HepG2 (cell line): ENCODE measurements around the gene CNTD1. TPM values are rescaled to one million over a fixed set of nuclear protein-coding genes. Genes with fewer than 3 reads are reported as not detected.

Experiments
- ATAC-seq: fragments of 200-7000 bp; cut with Tn5 transposase; 3 replicates; pipeline ENCODE4 v1.9.1; 2020; ENCODE audit warnings: mild to moderate bottlenecking, moderate library complexity
- BruUV-seq: library from RNA; stranded (reverse); fragments of 400-500 nt; replicated peaks from 2 replicates; lab custom pipeline; 2021; lab: Mats Ljungman, UMichigan
- CTCF ChIA-PET: fragments of 300-600 bp; formaldehyde crosslinking; extraction: SDS; loops from one replicate; lab custom pipeline; 2021; ENCODE audit warnings: low total read pairs, inconsistent platforms, low intra/inter-chr PET ratio; lab: Yijun Ruan, JAX
- POLR2A ChIA-PET: fragments of 350-600 bp; sonication (Branson Sonifier 250); formaldehyde crosslinking; loops from one replicate; lab custom pipeline; 2020; ENCODE audit warnings: antibody characterized with exemption, inconsistent platforms; lab: Yijun Ruan, JAX
- DNase-seq: peaks from one replicate; pipeline ENCODE4 v3.0.0-alpha.2; 2015; ENCODE audit warnings: low spot score
- FAIRE-seq: peaks from 3 replicates; lab custom pipeline; 2011; peaks lifted over from hg19 to GRCh38; lab: Jason Lieb, UNC
- H2AFZ ChIP-seq: one replicate; pipeline ENCODE4 v1.6.1; 2011; ENCODE audit warnings: low read length, inconsistent platforms
- H3K27ac ChIP-seq: fragments of 300-600 bp; 3 replicates; pipeline ENCODE4 v1.8.0; 2011; ENCODE audit warnings: mixed run types, mild to moderate bottlenecking, mixed read lengths, low read length, inconsistent platforms; ENCODE audit not compliant: insufficient read depth; ENCODE audit errors: extremely low read length
- H3K27me3 ChIP-seq, 2 experiments: fragments of 200-600 bp in 1 of 2; 2 replicates in 1 of 2; 3 replicates in 1 of 2; pipeline versions ENCODE4 v1.6.0 to v1.8.0; 2011; ENCODE audit warnings: low read length in 2 of 2, mild to moderate bottlenecking in 2 of 2, moderate library complexity in 2 of 2, inconsistent platforms in 1 of 2; ENCODE audit not compliant: insufficient read depth in 2 of 2, control insufficient read depth in 1 of 2
- H3K36me3 ChIP-seq, 2 experiments: fragments of 200-600 bp in 1 of 2; replicated peaks in 1 of 2; 2 replicates in 1 of 2; 3 replicates in 1 of 2; pipeline versions ENCODE4 v1.5.1 to v1.8.0; 2011; ENCODE audit warnings: low read length in 2 of 2, inconsistent platforms in 1 of 2; ENCODE audit not compliant: insufficient read depth in 2 of 2, control insufficient read depth in 1 of 2
- H3K4me1 ChIP-seq: 2 replicates; pipeline ENCODE4 v1.5.1; 2012; ENCODE audit warnings: low read length, inconsistent platforms; ENCODE audit not compliant: insufficient read depth
- H3K4me2 ChIP-seq: 2 replicates; pipeline ENCODE4 v1.6.0; 2011; ENCODE audit warnings: low read depth, low read length, inconsistent platforms
- H3K4me3 ChIP-seq, 3 experiments: fragments of 200-600 bp in 1 of 3; sonication (generic), shearing (Covaris generic) in 1 of 3; replicated peaks in 1 of 3; 2 replicates each; pipeline ENCODE4 v1.5.1; 2011 to 2016; ENCODE audit warnings: low read length in 3 of 3, inconsistent platforms in 2 of 3, low read depth in 2 of 3, mild to moderate bottlenecking in 2 of 3, control low read depth in 1 of 3, mixed read lengths in 1 of 3; ENCODE audit not compliant: insufficient read depth in 1 of 3
- H3K79me2 ChIP-seq: one replicate; pipeline ENCODE4 v1.6.1; 2011; ENCODE audit warnings: low read length, inconsistent platforms; ENCODE audit not compliant: insufficient read depth
- H3K9ac ChIP-seq: 2 replicates; pipeline ENCODE4 v1.6.0; 2011; ENCODE audit warnings: mild to moderate bottlenecking, low read depth, low read length, inconsistent platforms; ENCODE audit not compliant: insufficient read depth
- H3K9me3 ChIP-seq: 2 replicates; pipeline ENCODE4 v1.5.1; 2012; ENCODE audit warnings: mild to moderate bottlenecking, low read length
- H4K20me1 ChIP-seq: 2 replicates; pipeline ENCODE4 v1.6.0; 2011; ENCODE audit warnings: inconsistent platforms, mild to moderate bottlenecking, low read length, moderate library complexity; ENCODE audit not compliant: insufficient read depth
- AHR ChIP-seq: IDR thresholded peaks from 2 replicates; pipeline ENCODE4 v1.6.1; 2018; ENCODE audit warnings: missing genetic modification reagents, missing compliant biosample characterization
- ETV5 ChIP-seq: IDR thresholded peaks from 2 replicates; pipeline ENCODE4 v1.6.1; 2018; ENCODE audit warnings: missing biosample characterization, missing genetic modification reagents, inconsistent platforms, borderline replicate concordance
- FOSL2 ChIP-seq: sonication (generic); formaldehyde crosslinking; IDR thresholded peaks from 2 replicates; pipeline ENCODE4 v1.4.0; 2020; ENCODE audit warnings: missing genetic modification reagents
- HMG20A ChIP-seq: IDR thresholded peaks from 2 replicates; pipeline ENCODE4 v1.6.1; 2016; ENCODE audit warnings: borderline replicate concordance
- MIXL1 ChIP-seq: IDR thresholded peaks from 2 replicates; pipeline ENCODE4 v1.6.1; 2016
- NR2C2 ChIP-seq: sonication (generic); formaldehyde crosslinking; IDR thresholded peaks from 2 replicates; pipeline ENCODE4 v1.4.0; 2020; ENCODE audit warnings: missing genetic modification reagents, mild to moderate bottlenecking, moderate library complexity, borderline replicate concordance
- NR3C1 ChIP-seq: sonication (generic); formaldehyde crosslinking; IDR thresholded peaks from 2 replicates; pipeline ENCODE4 v1.4.0; 2020; ENCODE audit warnings: missing genetic modification reagents
- RARG ChIP-seq: sonication (generic); formaldehyde crosslinking; IDR thresholded peaks from 2 replicates; pipeline ENCODE4 v1.4.0; 2020; ENCODE audit warnings: low read depth, mild to moderate bottlenecking, missing genetic modification reagents
- TSC22D2 ChIP-seq: sonication (generic); formaldehyde crosslinking; IDR thresholded peaks from 2 replicates; pipeline ENCODE4 v1.5.1; 2020; ENCODE audit warnings: missing genetic modification reagents, mild to moderate bottlenecking, borderline replicate concordance
- ZNF816 ChIP-seq: sonication (generic); formaldehyde crosslinking; IDR thresholded peaks from 2 replicates; pipeline ENCODE4 v1.8.0; 2022; ENCODE audit warnings: missing genetic modification reagents, mild to moderate bottlenecking, borderline replicate concordance
- WGBS: methylation state at CpG from one replicate; pipeline ENCODE4 v1.1.6; 2017; ENCODE audit warnings: low lambda C conversion rate; 5-methylcytosine and 5-hydroxymethylcytosine counted together
- in situ Hi-C: cut with HindIII; loops from 2 replicates; pipeline ENCODE4 v1.10.0; 2017; ENCODE audit warnings: low pct_unique_long_range_greater_than_20kb; ENCODE audit not compliant: extremely low pct_ligation_motif_present
- intact Hi-C: fragments of 100-400 bp; cut with micrococcal nuclease; formaldehyde crosslinking; loops from one replicate; pipeline ENCODE4 v1.10.0; 2022; ENCODE audit not compliant: unreplicated experiment
- polyA plus RNA-seq, 8 experiments: library from polyadenylated mRNA; depleted of rRNA in 3 of 8; stranded (reverse) in 7 of 8; unstranded in 1 of 8; fragments of >200 nt; fragmentation: Illumina TruSeq in 4 of 8; extraction: Trizol in 4 of 8; gene quantifications; 2 replicates each; pipeline versions ENCODE4 v1.2.1 to v1.2.3, GENCODE V29; 2011 to 2016; ENCODE audit warnings: low read depth in 4 of 8, missing spikeins in 1 of 8, mixed read lengths in 1 of 8; ENCODE audit not compliant: insufficient read depth in 1 of 8
- total RNA-seq, 5 experiments: library from RNA; depleted of rRNA; stranded (reverse); fragments of >200 nt; fragmentation: Illumina TruSeq; extraction: Trizol; gene quantifications; 2 replicates each; pipeline ENCODE4 v1.2.3, GENCODE V29; 2016; ENCODE audit warnings: low read depth in 1 of 5
- TF ChIP-seq, protein P1 (sequence below): sonication (generic); formaldehyde crosslinking; IDR thresholded peaks from 2 replicates; pipeline ENCODE4 v1.8.0; 2022; ENCODE audit warnings: mild to moderate bottlenecking, missing genetic modification reagents, moderate library complexity
- TF ChIP-seq, protein P2 (sequence below): sonication (generic); formaldehyde crosslinking; IDR thresholded peaks from 2 replicates; pipeline ENCODE4 v1.4.0; 2020; ENCODE audit warnings: missing genetic modification reagents

Gene CNTD1
- total and polyA plus RNA-seq, 2 of the 13 experiments (the other 11 are each of a cell fraction or from before 2014, with no cell fraction given): 0.11 to 0.15 TPM

DNA sequence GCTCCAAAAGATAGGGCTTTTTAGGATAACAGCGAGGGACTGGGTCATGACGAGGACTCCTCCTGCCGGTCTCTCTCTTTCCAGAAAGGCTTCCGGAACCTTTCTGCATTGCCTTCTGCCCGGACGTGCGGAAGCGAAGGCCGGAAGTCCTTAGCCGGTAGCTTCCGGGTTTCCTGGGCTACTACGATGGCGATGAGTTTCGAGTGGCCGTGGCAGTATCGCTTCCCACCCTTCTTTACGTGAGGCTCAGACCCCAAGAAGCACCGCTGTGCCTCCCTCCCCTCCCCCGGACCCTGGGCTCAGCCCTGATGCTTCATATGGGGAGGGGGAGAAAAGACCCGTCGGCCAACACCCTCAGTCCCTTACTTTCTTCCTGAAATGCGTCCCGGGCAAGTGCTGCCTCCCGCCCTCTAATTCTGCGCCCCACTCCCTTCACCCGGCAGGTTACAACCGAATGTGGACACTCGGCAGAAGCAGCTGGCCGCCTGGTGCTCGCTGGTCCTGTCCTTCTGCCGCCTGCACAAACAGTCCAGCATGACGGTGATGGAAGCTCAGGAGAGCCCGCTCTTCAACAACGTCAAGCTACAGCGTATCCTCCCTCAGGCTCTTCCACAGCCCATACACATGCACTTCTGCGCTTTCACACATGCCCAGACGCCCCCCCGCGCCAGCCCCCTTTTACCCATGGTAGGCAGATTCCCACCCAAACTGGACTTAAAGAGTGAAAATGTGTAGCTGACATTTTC, 25.2 kb upstream of the CNTD1 start, which contains the start of gene VPS25 (continued):
- TF ChIP-seq NR2C2 (CRISPR knock-in tag) (peak; percentile 93), NR3C1 (CRISPR knock-in tag) (no peak), TSC22D2 (CRISPR knock-in tag) (peak; percentile 94; the same call in 1 of the 2 replicates), AHR (CRISPR knock-in tag) (peak; percentile 97)

DNA sequence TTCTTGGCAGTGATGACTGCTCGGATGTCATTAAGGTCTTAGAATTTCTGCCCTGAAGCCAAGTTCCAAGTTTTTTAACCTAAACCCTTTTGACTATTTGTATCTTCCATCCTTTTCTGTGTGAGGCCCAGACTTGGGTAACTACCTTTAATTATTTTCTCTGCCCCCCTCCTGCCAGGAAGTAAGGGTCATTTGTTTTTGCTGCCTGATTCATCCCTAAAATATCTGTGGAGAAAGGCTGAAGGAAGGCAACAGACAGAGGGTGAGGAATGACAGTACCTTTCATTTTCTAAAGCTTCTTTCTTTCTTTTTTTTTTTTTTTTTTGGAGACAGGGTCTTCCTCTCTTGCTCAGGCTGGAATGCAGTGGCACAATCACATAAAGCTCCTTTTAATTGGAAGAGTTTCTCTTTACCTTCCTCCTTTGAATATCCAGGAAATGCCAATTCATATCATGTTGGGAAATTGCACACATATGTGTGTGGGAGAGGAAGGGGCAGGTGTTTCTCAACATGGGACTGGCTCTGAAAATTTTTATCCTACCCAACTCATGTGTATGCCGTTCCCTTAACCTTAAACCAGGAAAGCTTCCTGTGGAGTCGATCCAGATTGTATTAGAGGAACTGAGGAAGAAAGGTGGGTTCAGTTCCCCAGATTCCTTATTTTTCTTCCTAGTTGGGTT, 24.5 kb upstream of the CNTD1 start:
- DNase-seq (peak; percentile 49), FAIRE-seq (no peak), ATAC-seq (no peak; the same call in 2 of the 3 replicates)
- Histone ChIP-seq H3K4me3 (peak overlapping the region; percentile 74 to 96 (median 88)), H3K9ac (peak overlapping the region; percentile 87), H3K79me2 (peaks cover 25% of the 10 kb centered on the region), H3K9me3 (no peaks in the 10 kb centered on the region), H2AFZ (no peak overlapping the region), H3K27me3 (no peaks in the 10 kb centered on the region; a peak in 1 of 5 replicates), H3K27ac (peak overlapping the region; percentile 66), H3K36me3 (peaks cover 4 to 18% of the 10 kb centered on the region in 2 experiments; a peak in 4 of 5 replicates), H3K4me2 (peak overlapping the region; percentile 97), H3K4me1 (peaks cover 61% of the 10 kb centered on the region), H4K20me1 (no peaks in the 10 kb centered on the region)
- WGBS: 67% methylated on average over 3 of the region's 3 CpGs
- POLR2A ChIA-PET: interaction anchor here (0.9 to 3.4 kb wide), 22 partner anchors 8 to 196 kb away, joined by 3 to 53 read pairs (median 8); partner anchors contain the start of genes AOC3, BECN1, CNTD1 and COA3
- intact Hi-C loops (no loop called here), in situ Hi-C loops (no loop called here)
- CTCF ChIA-PET: no interaction called here
- TF ChIP-seq, protein P1, sequence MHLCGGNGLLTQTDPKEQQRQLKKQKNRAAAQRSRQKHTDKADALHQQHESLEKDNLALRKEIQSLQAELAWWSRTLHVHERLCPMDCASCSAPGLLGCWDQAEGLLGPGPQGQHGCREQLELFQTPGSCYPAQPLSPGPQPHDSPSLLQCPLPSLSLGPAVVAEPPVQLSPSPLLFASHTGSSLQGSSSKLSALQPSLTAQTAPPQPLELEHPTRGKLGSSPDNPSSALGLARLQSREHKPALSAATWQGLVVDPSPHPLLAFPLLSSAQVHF (CRISPR knock-in tag): no peak
- no peak for TF ChIP-seq ZNF816 (CRISPR knock-in tag)
- 0 out of 2 replicates have a peak, but pooled peaks have one; percentile 22 for TF ChIP-seq HMG20A (CRISPR knock-in tag)
- peak; percentile 17; the same call in 1 of the 2 replicates for TF ChIP-seq ETV5 (CRISPR knock-in tag)
- TF ChIP-seq FOSL2: peak; percentile 72
- peak; percentile 28; the same call in 1 of the 2 replicates for TF ChIP-seq MIXL1 (CRISPR knock-in tag)
- TF ChIP-seq, protein P2, sequence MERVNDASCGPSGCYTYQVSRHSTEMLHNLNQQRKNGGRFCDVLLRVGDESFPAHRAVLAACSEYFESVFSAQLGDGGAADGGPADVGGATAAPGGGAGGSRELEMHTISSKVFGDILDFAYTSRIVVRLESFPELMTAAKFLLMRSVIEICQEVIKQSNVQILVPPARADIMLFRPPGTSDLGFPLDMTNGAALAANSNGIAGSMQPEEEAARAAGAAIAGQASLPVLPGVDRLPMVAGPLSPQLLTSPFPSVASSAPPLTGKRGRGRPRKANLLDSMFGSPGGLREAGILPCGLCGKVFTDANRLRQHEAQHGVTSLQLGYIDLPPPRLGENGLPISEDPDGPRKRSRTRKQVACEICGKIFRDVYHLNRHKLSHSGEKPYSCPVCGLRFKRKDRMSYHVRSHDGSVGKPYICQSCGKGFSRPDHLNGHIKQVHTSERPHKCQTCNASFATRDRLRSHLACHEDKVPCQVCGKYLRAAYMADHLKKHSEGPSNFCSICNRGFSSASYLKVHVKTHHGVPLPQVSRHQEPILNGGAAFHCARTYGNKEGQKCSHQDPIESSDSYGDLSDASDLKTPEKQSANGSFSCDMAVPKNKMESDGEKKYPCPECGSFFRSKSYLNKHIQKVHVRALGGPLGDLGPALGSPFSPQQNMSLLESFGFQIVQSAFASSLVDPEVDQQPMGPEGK: 0 out of 2 replicates have a peak, but pooled peaks have one; percentile 15
- 0 out of 2 replicates have a peak, but pooled peaks have one; percentile 6 for TF ChIP-seq RARG (CRISPR knock-in tag)
- BruUV-seq: no TSS peak
